ENCODE results near the gene TBC1D24. TPM values are rescaled to one million over a fixed set of nuclear protein-coding genes. Genes with fewer than 3 reads are reported as not detected.

The TBC1D24 gene
- polyA plus RNA-seq, 1 donor (not counting 4 experiments of a cell fraction or from before 2014, with no cell fraction given), result 3.0 TPM

GRCh38 chr16:2523801-2524231, 48.9 kb downstream of the TBC1D24 start:
- Histone ChIP-seq H3K9me1 (ENCODE audit: control insufficient read depth, extremely low read depth, insufficient read depth, low read length) (no peaks in the 10 kb centered on the region), H3K9me3 (ENCODE audit: control insufficient read depth, low read depth, low read length) (no peaks in the 10 kb centered on the region), H3K4me3 (ENCODE audit: control insufficient read depth in 2 of 3, extremely low read depth in 1 of 3, insufficient read depth in 2 of 3, low read depth in 1 of 3, low read length in 3 of 3) (no peak overlapping the region), H3K27ac (ENCODE audit: control insufficient read depth, insufficient read depth, low read length) (no peak overlapping the region), H3K4me1 (ENCODE audit: control insufficient read depth, extremely low read depth, insufficient read depth, low read length) (peaks cover 9% of the 10 kb centered on the region), H2AFZ (ENCODE audit: control insufficient read depth, low read length) (no peak overlapping the region), H3K36me3 (ENCODE audit: control insufficient read depth in 2 of 2, extremely low read depth in 1 of 2, insufficient read depth in 2 of 2, low read length in 2 of 2) (peaks cover 16 to 45% of the 10 kb centered on the region in 2 experiments), H3K27me3 (ENCODE audit: control insufficient read depth, extremely low read depth, insufficient read depth, low read length) (no peaks in the 10 kb centered on the region), H3K79me2 (ENCODE audit: control insufficient read depth, insufficient read depth, low read length) (peaks cover 21% of the 10 kb centered on the region), H3K9ac (ENCODE audit: control insufficient read depth, extremely low read depth, insufficient read depth, low read length) (no peak overlapping the region), H4K20me1 (ENCODE audit: control insufficient read depth, extremely low read depth, insufficient read depth, low read length) (peaks cover 10% of the 10 kb centered on the region), H3K4me2 (ENCODE audit: control insufficient read depth, extremely low read depth, insufficient read depth, low read depth, low read length) (no peak overlapping the region)
- no peak for DNase-seq (ENCODE audit: low read depth, low spot score)
- FAIRE-seq, result no peak
- dilution Hi-C loops (cut with MboI; ENCODE audit: extremely low pct_ligation_motif_present, low sequenced_read_pairs), result no loop called here
- TF ChIP-seq CTCF (optimal IDR thresholded peaks at IDR 0.05 in 1 of 3, IDR thresholded peaks at IDR 0.05 in 1 of 3, conservative IDR thresholded peaks at IDR 0.05 in 1 of 3; ENCODE audit: extremely low read depth in 1 of 3, insufficient read depth in 2 of 3, low read length in 3 of 3) (no peak), EZH2 (IDR thresholded peaks at IDR 0.05; ENCODE audit: low read length) (no peak)

- FAIRE-seq, result no peak
- H3K36me3 ChIP-seq (ENCODE audit: control insufficient read depth in 2 of 2, extremely low read depth in 1 of 2, insufficient read depth in 2 of 2, low read length in 2 of 2), result peaks cover 17 to 47% of the 10 kb centered on the region in 2 experiments
Measured at GRCh38 chr16:2524339-2524938, 49.5 kb downstream of the TBC1D24 start.

More at GRCh38 chr16:2524339-2524938, 49.5 kb downstream of the TBC1D24 start:
- Histone ChIP-seq H3K79me2 (ENCODE audit: control insufficient read depth, insufficient read depth, low read length) (peaks cover 14% of the 10 kb centered on the region), H3K27me3 (ENCODE audit: control insufficient read depth, extremely low read depth, insufficient read depth, low read length) (no peaks in the 10 kb centered on the region), H3K27ac (ENCODE audit: control insufficient read depth, insufficient read depth, low read length) (no peak overlapping the region), H3K9ac (ENCODE audit: control insufficient read depth, extremely low read depth, insufficient read depth, low read length) (no peak overlapping the region), H2AFZ (ENCODE audit: control insufficient read depth, low read length) (no peak overlapping the region), H4K20me1 (ENCODE audit: control insufficient read depth, extremely low read depth, insufficient read depth, low read length) (peaks cover 6% of the 10 kb centered on the region), H3K4me3 (ENCODE audit: control insufficient read depth in 2 of 3, extremely low read depth in 1 of 3, insufficient read depth in 2 of 3, low read depth in 1 of 3, low read length in 3 of 3) (no peak overlapping the region), H3K9me3 (ENCODE audit: control insufficient read depth, low read depth, low read length) (no peaks in the 10 kb centered on the region), H3K4me1 (ENCODE audit: control insufficient read depth, extremely low read depth, insufficient read depth, low read length) (peaks cover 9% of the 10 kb centered on the region), H3K9me1 (ENCODE audit: control insufficient read depth, extremely low read depth, insufficient read depth, low read length) (no peaks in the 10 kb centered on the region), H3K4me2 (ENCODE audit: control insufficient read depth, extremely low read depth, insufficient read depth, low read depth, low read length) (no peak overlapping the region)
- DNase-seq (ENCODE audit: low read depth, low spot score), result no peak
- dilution Hi-C loops (cut with MboI; ENCODE audit: extremely low pct_ligation_motif_present, low sequenced_read_pairs), result no loop called here
- TF ChIP-seq CTCF (optimal IDR thresholded peaks at IDR 0.05 in 1 of 3, IDR thresholded peaks at IDR 0.05 in 1 of 3, conservative IDR thresholded peaks at IDR 0.05 in 1 of 3; ENCODE audit: extremely low read depth in 1 of 3, insufficient read depth in 2 of 3, low read length in 3 of 3) (no peak), EZH2 (IDR thresholded peaks at IDR 0.05; ENCODE audit: low read length) (no peak)
